CD4-positive, alpha-beta T cell treated with Interleukin-15 for 1 hour (primary cell): ENCODE data around the gene WNT2B.

Source experiments
- DNase-seq: peaks from one replicate; pipeline ENCODE4 v3.0.0-alpha.2; 2020

Gene WNT2B

GRCh38 chr1:112529301-112529700, 20.5 kb downstream of the WNT2B start:
- no peak for DNase-seq

GRCh38 chr1:112530832-112531231, 22.1 kb downstream of the WNT2B start:
- no peak for DNase-seq

- DNase-seq, result no peak
Measured at GRCh38 chr1:112532064-112532463, 23.3 kb downstream of the WNT2B start.

GRCh38 chr1:112533029-112533428, 24.3 kb downstream of the WNT2B start:
- no peak for DNase-seq

GRCh38 chr1:112536561-112536960, 27.8 kb downstream of the WNT2B start:
- DNase-seq, result no peak

- no peak for DNase-seq
Measured at GRCh38 chr1:112537456-112537855, 28.7 kb downstream of the WNT2B start.

GRCh38 chr1:112538883-112539282, 30.1 kb downstream of the WNT2B start:
- DNase-seq, result no peak

GRCh38 chr1:112540226-112540794, 31.5 kb downstream of the WNT2B start:
- no peak for DNase-seq

- DNase-seq, result no peak
Measured at GRCh38 chr1:112541299-112541698, 32.5 kb downstream of the WNT2B start.

- DNase-seq, result no peak
Measured at GRCh38 chr1:112542206-112542973, 33.6 kb downstream of the WNT2B start.

GRCh38 chr1:112544011-112544688, 35.4 kb downstream of the WNT2B start:
- DNase-seq, result no peak

- DNase-seq, result no peak
Measured at GRCh38 chr1:112544751-112545150, 36.0 kb downstream of the WNT2B start.

GRCh38 chr1:112546076-112546475, 37.3 kb downstream of the WNT2B start:
- DNase-seq, result no peak

- DNase-seq, result no peak
Measured at GRCh38 chr1:112548547-112548946, 39.8 kb downstream of the WNT2B start.

- DNase-seq, result no peak
Measured at GRCh38 chr1:112549590-112549989, 40.8 kb downstream of the WNT2B start.

GRCh38 chr1:112554411-112554810, 45.6 kb downstream of the WNT2B start:
- no peak for DNase-seq

GRCh38 chr1:112557385-112557784, 48.6 kb downstream of the WNT2B start:
- no peak for DNase-seq

GRCh38 chr1:112558634-112559033, 49.9 kb downstream of the WNT2B start:
- DNase-seq, result no peak

- no peak for DNase-seq
Measured at GRCh38 chr1:112563341-112563740, 54.6 kb downstream of the WNT2B start.

GRCh38 chr1:112564081-112564480, 55.3 kb downstream of the WNT2B start:
- no peak for DNase-seq

- DNase-seq, result no peak
Measured at GRCh38 chr1:112565800-112566199, 57.0 kb downstream of the WNT2B start.

- no peak for DNase-seq
Measured at GRCh38 chr1:112575154-112575804, 66.5 kb downstream of the WNT2B start.

- no peak for DNase-seq
Measured at GRCh38 chr1:112576240-112576639, 67.5 kb downstream of the WNT2B start.
